GM19468 (cell line): ENCODE data around the gene ARF1.

Experiments used
- ATAC-seq: cut with Tn5 transposase; IDR thresholded peaks from one replicate; pipeline ENCODE4 v1.9.1; 2021; ENCODE audit warnings: mild to moderate bottlenecking, moderate library complexity, moderate number of reproducible peaks; ENCODE audit not compliant: unreplicated experiment; ENCODE audit errors: extremely low read depth

The ARF1 gene

DNA sequence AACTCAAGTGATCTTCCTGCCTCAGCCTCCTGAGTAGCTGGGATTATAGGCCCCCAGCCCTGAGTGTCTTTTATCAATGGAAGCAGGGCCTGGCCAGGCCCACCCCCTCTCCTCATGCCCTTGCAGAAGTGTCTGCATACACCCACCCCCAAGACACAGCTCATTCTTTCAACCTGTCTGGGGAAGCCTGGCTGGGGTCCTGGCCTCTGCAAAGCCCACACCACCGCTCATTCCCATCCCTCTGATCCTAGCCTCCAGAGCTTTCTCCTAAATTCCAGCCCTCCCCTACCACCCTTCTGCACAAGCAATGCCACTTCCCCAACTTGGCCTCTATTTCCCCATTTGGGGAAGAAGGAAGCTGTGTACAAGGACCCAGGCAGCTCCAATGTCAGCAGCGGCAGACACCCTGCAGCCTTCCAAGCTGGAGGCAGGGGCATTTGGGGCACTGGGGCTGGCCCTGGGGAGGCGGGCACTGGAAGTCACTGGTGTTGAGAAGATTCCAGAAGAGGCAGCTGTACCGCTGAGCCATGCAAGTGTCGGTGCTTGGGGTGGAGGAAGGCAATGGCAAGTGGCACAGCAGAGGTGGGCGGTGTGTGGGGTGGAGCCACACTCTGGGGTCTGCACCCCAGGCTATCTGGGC lies 33.7 kb upstream of the ARF1 start:
- ATAC-seq, result no peak

DNA sequence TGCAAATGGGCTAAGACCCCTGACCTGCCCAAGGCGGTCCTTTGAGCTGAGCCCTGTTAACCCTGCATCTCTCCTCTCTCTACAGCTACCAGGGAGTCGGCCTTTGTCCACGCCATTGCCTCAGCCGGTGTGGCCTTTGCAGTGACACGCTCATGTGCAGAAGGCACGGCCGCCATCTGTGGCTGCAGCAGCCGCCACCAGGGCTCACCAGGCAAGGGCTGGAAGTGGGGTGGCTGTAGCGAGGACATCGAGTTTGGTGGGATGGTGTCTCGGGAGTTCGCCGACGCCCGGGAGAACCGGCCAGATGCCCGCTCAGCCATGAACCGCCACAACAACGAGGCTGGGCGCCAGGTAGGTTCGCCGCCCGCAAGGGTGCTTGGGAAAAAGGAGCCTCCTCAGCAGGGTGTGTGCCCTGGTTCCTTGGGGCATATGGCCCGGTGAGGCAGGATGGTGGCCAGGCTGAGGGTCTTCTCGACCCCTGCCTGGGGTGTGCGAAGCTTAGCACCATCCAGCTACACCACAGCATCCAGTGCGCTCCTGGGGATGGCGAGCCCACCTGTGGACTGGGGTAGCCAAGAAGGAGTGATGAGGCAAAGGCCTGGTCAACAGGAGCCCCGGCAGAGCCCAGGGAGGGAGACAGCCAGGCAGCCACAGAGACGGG lies 31.8 kb upstream of the ARF1 start:
- ATAC-seq, result no peak

DNA sequence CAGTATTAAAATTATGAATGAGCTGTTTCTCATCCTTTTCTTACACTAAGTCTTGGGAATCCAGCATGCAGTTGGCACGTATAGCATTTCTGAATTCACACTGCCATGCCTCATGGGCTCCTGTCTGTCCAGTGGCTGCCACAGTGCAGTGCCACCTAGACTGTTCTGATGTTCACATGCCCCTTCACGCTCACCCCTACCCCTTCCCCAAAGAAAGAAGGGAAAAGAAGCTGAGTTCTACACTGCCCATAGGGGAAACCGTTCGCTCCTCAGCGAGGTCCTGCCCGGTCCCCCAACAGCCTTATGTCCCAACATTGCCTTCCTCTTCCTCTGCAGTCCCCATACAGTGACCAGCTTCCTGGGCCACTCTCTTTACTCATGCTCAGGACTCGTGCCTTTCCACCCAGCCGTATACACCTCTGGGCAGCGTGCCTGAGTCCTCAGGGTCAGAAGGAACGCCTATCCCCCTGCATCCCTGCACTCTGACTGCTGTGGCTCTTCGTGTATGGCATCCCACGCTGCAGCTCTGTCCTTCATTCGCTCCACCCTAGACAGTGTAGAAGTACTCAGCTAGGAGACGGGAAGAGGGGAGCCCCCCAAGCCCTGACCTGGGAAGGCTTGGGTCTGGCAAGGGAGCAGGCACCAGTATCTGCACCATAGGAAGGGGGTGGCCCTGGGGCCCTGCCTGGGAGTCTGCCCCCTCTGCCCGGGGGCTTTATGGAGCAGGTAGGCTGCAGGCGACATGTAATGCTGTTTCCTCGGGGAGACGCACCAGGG lies 24.1 kb upstream of the ARF1 start:
- no peak for ATAC-seq

DNA sequence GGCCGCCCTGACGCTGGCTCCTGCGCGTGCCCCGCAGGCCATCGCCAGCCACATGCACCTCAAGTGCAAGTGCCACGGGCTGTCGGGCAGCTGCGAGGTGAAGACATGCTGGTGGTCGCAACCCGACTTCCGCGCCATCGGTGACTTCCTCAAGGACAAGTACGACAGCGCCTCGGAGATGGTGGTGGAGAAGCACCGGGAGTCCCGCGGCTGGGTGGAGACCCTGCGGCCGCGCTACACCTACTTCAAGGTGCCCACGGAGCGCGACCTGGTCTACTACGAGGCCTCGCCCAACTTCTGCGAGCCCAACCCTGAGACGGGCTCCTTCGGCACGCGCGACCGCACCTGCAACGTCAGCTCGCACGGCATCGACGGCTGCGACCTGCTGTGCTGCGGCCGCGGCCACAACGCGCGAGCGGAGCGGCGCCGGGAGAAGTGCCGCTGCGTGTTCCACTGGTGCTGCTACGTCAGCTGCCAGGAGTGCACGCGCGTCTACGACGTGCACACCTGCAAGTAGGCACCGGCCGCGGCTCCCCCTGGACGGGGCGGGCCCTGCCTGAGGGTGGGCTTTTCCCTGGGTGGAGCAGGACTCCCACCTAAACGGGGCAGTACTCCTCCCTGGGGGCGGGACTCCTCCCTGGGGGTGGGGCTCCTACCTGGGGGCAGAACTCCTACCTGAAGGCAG lies 23.4 kb upstream of the ARF1 start:
- no peak for ATAC-seq

DNA sequence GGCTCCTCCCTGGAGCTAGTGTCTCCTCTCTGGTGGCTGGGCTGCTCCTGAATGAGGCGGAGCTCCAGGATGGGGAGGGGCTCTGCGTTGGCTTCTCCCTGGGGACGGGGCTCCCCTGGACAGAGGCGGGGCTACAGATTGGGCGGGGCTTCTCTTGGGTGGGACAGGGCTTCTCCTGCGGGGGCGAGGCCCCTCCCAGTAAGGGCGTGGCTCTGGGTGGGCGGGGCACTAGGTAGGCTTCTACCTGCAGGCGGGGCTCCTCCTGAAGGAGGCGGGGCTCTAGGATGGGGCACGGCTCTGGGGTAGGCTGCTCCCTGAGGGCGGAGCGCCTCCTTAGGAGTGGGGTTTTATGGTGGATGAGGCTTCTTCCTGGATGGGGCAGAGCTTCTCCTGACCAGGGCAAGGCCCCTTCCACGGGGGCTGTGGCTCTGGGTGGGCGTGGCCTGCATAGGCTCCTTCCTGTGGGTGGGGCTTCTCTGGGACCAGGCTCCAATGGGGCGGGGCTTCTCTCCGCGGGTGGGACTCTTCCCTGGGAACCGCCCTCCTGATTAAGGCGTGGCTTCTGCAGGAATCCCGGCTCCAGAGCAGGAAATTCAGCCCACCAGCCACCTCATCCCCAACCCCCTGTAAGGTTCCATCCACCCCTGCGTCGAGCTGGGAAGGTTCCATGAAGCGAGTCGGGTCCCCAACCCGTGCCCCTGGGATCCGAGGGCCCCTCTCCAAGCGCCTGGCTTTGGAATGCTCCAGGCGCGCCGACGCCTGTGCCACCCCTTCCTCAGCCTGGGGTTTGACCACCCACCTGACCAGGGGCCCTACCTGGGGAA lies 22.7 kb upstream of the ARF1 start:
- no peak for ATAC-seq

DNA sequence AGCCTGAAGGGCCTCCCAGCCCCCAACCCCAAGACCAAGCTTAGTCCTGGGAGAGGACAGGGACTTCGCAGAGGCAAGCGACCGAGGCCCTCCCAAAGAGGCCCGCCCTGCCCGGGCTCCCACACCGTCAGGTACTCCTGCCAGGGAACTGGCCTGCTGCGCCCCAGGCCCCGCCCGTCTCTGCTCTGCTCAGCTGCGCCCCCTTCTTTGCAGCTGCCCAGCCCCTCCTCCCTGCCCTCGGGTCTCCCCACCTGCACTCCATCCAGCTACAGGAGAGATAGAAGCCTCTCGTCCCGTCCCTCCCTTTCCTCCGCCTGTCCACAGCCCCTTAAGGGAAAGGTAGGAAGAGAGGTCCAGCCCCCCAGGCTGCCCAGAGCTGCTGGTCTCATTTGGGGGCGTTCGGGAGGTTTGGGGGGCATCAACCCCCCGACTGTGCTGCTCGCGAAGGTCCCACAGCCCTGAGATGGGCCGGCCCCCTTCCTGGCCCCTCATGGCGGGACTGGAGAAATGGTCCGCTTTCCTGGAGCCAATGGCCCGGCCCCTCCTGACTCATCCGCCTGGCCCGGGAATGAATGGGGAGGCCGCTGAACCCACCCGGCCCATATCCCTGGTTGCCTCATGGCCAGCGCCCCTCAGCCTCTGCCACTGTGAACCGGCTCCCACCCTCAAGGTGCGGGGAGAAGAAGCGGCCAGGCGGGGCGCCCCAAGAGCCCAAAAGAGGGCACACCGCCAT lies 21.9 kb upstream of the ARF1 start:
- ATAC-seq, result no peak

DNA sequence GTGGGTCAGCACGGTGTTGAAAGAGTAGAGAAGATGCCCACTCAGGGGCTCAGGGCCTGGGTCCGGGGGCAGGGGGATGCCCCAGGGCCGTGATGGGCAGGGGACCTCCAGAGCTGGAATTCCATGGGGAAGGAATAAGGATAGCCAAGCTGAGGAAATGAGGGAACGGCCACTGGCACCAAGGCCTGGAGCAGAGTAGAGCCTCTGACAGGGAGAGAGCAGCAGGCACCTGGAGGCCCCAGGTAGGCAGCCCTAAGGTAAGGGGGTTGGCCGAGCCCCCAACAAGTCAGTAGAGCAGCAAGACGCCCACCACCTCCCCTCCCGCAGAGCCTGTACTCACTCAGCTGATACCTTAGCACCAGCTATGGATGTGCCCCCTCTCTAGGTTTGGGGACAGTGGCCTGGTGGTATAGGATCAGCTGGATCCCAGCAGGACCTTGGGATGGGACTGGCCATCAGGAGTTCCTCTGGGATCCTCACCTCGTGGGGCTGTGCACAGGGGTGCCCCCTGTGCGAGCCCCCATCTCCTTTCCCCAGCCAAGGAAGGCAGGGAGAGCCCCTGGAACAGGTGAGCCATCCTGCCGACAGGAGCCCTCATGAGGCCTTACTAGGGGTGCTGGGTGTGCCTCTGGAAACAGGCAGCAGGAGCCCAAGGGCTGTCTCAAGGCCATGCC lies 21.0 kb upstream of the ARF1 start:
- no peak for ATAC-seq

DNA sequence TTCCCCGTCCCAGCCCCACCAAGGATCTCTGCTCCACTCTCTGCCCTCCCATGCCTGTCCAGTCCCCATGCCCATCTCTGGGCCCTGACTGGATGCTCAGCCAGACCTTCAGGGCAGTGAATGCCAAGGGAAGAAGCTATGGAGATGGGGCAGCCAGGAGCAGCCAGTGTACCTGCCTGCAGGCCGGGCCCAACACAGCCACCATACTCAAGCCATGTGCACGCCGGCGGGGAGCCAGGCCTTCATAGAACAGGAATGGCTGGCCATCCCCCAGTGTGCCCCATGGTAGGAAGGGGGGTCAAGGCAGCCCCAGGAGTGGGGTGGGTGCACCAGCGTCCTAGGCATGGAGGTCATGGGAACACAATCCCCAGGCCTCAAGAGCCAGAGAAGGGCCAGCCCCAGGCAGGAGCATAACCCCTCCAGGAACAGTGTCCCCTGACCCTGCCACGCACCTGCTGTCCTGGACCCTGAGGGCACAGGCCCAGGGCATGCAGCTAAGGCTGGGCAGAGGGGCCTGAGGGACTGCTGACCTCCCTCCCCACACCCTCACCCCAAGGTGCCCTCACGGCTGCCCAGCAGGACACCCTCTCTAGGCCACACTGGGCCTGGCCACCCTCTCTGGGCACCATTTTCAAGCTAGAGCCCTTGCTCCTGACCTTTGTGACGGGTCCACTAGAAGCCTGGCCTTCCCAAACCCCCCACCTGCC lies 20.3 kb upstream of the ARF1 start:
- ATAC-seq, result no peak

DNA sequence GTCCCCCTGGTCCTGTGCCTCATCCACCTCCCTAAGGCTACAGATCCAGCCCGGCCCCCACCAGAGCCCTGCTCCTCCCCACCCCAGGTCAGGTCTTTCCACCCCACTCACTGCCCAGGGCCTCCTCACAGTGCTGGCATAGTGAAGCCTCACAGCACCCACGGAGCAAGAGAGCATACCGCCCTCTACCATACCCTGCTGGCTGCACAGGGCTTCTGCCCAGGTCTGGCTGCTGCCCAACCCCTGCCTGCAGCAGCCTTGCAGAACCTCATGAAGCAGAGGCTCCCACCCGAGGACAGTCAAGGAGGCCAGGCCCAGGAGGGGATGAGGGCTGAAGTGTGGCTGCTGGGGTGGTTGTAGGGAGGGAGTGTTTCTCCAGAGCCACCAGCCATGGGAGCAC lies 19.7 kb upstream of the ARF1 start:
- ATAC-seq, result no peak

DNA sequence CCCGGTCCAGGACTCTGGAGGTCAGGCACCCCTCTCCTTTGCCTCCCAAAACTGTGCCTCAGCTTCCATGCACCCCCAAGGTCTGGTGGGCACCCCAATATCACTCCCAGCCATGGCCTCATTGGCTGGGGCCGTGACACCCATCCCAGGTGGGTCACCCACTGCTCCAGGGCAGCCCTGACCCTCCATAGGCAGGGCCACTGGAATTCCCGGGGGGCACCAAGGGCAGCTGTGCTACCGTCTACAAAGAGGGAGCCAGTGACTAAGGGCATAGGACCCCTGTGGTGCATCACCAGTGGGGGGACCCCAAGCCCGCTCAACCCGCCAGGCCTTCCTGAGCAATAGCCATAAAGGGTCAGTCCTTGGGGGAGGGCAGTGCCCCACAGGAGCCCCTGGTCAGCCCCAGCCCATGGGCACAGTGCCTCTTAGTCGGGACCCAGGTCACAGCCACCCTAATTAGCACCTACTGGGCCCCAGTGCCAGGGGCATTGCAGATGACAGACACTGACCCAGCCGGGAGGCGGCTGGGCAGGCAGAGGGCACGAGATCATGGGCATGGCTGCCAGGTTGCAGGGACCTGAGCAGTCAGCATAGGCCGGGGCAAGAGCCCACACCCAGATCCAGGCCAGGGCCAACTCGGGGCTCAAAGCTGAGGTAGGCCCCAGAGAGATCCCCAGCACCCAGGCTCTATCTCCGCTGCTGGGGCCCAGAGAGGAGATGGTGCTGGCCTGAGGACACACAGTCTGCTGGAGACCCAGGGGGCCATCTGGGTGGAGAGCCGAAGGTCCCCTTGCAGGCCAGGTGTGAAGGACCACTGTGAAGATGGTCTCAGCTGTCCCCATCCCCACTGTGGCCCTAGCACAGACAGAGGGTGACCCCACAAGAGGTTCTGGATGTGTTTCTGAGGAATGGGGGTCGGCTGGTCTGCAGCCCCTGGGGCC lies 19.0 kb upstream of the ARF1 start:
- no peak for ATAC-seq

DNA sequence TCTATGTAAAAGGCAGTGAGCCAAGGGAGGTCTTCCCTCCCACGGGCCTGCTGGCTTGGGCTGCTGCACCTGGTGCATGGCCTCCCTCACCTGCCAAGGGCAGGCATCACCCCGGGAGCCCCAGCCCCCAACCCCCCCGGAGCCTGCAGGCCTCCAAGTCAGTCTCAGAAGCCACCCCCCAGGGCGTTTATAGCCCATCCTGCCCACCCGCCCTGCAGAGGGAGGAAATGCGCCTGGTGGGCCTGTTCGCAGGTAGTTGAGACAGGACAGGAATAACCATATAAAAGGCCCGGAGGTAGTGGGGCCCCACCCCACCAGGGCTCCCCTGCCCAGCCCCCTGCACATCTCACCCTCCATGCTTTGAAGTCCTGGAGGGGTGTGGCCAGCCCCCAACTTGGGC lies 18.2 kb upstream of the ARF1 start:
- no peak for ATAC-seq

DNA sequence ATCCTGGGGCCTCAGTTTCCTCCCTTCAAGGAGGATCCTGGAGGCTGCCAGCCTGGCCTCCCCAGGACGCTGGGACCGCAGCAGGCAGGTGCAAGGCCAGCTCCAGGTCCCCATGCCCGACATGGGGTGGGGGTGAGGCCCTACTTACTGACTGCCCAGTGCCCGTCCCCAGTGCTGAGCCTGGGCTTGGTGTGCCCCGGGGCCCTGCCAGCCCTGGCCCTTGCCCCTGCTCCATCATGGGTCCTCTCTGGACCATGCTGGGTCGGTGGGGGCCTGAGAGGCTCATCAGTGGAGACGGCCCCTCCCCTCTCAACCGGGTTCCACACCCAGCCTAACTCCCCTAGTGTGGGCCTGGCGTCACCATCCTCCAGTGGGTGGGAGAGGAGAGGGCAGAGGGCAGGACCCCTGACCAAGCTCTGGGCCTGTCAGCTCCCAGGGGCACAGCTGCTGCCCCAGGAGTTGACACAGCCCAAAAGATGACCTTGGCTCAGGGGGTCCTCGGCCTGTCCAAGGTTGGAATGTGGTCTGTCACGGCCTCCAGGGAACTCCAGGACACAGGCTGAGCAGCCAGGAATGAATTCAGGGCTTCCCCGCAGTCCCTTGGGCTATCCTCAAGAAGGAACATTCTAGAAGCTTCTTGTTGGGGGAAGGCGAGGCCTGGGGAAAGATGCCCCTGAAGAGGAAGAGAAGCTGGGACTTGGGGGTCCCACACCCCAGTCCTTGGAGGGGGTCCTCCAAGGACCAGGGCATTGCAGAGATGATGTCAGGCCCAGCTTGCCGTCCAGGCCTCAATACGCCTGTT lies 17.6 kb upstream of the ARF1 start:
- ATAC-seq, result no peak

DNA sequence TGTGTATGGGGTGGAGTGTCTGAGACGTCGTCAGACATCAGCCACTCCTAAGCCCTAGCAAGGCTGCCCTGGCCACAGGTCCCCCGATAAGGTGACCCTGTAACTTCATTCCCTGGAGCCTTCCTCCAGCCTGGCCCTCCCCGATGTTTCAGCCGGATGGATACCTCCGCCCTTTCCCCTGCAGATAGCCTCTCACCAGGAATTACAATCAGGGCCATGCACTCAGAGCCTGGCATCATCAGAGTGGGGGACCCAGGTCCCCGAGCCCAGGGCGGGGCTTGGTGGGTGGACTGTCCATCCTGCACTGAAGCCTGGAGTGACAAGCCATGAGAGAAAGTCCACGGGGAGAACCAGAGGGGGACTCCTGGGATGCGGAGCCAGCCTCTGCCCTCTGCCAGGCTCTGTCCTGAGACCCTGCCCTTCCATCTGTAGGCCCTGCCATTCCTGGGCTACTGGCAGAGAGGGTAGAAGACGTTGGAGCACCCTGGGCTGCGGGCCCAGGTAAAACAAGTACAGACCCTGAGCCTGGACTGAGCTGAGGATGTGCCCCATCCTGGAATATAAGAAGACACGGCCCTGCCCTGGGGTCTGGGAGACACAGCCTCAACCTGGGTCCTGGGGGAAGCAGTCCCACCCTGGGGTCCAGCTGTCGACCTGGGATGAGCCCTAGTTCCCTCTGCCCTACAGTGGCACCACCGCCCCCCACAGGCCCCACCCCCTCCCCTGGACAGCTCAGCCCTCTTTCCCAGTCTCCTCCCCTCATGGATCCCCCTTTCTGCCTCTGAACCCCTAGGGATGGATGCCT lies 16.8 kb upstream of the ARF1 start:
- ATAC-seq, result no peak

DNA sequence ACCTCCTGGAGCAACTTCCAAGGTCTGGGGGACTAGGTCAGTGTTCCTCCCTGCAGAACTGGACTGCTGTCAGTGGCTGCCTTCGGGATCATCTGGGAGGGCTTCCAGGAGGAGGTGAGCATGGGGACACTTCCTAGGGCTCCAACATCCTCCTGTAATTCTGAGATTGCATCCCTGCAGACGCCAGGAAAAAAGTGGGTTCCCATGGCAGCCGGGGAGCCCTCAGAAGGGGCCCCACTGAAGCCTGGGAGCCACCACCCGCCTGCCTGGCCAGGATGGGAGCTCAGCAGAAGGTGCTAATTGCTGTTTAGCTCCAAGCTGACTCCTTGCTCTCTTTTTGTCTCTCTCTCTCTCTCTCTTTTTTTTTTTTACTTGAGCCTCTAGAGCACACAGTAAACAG lies 16.1 kb upstream of the ARF1 start:
- ATAC-seq, result no peak

DNA sequence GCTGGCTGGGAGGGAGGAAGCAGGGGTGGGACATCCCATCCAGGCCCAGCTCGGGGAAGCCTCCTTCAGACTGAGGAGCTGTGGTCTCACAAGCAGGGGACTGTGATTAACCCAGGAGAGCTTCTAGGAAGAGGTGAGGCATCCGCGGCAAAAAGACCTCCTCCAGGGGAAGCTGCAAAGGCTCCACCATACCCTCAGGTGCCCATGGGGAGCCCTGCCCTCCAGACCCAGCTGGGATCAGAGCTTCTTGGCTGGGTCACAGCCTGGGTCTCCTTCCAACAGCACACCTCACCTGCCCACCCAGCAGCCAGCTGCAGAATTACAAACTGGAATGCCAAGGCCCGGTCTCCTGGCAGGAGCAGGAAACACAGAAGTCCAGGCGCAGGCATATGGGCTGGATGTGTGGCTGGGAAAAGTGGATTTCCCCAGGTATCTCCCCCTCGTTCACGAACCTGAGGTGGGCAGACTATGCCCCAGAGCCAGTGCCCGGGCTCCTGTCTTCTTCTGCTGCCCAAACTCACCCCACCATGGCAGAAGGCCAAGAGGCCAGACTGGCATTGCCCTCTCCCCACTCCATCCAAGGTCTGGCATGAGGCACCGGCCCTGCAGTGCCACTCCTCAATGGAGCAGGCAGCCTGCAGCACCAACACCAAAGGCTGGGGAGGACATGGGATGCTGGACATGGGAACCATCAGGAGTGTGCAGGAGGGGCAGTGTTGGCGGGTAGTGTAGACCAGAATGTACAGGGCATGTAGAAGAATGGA lies 15.4 kb upstream of the ARF1 start:
- no peak for ATAC-seq
